Kidney (tissue), 14 donors: Measurements from ENCODE around the gene ZNF165. TPM values are rescaled to one million over a fixed set of nuclear protein-coding genes. Genes with fewer than 3 reads are reported as not detected.
"Not testable (repeated sequence)": the region's sequence is repeated elsewhere in the genome, so short reads cannot be mapped to it uniquely, and the experiment has no call there.

Experiments used
- DNase-seq, 5 donors: peaks; one replicate each; pipeline ENCODE4 v3.0.0-alpha.2; 2013 to 2020
- FAIRE-seq: peaks from 2 replicates; lab custom pipeline; 2012; peaks lifted over from hg19 to GRCh38; lab: Jason Lieb, UNC
- H3K27ac ChIP-seq, 2 donors: one replicate each; pipeline ENCODE4 v1.7.0; 2013; ENCODE audit warnings: low read depth in 2 of 2, low read length in 2 of 2, inconsistent platforms in 1 of 2
- H3K27me3 ChIP-seq: one replicate; pipeline ENCODE4 v1.7.1; 2013; ENCODE audit warnings: low read length, inconsistent platforms; ENCODE audit not compliant: control insufficient read depth, insufficient read depth
- H3K36me3 ChIP-seq, 3 donors: one replicate each; pipeline versions ENCODE4 v1.7.0 to v1.7.1; 2013; ENCODE audit warnings: low read length in 3 of 3, control low read depth in 1 of 3, inconsistent platforms in 1 of 3; ENCODE audit not compliant: insufficient read depth in 3 of 3, control insufficient read depth in 2 of 3
- H3K4me1 ChIP-seq, 3 donors: one replicate each; pipeline versions ENCODE4 v1.7.0 to v1.7.1; 2013; ENCODE audit warnings: low read length in 3 of 3, inconsistent platforms in 1 of 3, low read depth in 1 of 3; ENCODE audit not compliant: control insufficient read depth in 2 of 3, insufficient read depth in 2 of 3
- H3K4me3 ChIP-seq, 3 donors: one replicate each; pipeline versions ENCODE4 v1.7.0 to v1.8.1; 2013; ENCODE audit warnings: low read length in 3 of 3, control low read depth in 1 of 3, inconsistent platforms in 1 of 3
- H3K9ac ChIP-seq, 3 donors: one replicate each; pipeline versions ENCODE4 v1.7.0 to v1.7.1; 2013; ENCODE audit warnings: low read length in 3 of 3, control low read depth in 1 of 3, inconsistent platforms in 1 of 3
- H3K9me3 ChIP-seq, 3 donors: one replicate each; pipeline versions ENCODE4 v1.7.0 to v1.7.1; 2013; ENCODE audit warnings: low read length in 3 of 3, control low read depth in 1 of 3, inconsistent platforms in 1 of 3; ENCODE audit not compliant: control insufficient read depth in 2 of 3, insufficient read depth in 1 of 3
- CTCF ChIP-seq: IDR thresholded peaks from 3 replicates; pipeline ENCODE4 v1.5.1; 2012; ENCODE audit warnings: mild to moderate bottlenecking, moderate library complexity, borderline replicate concordance; ENCODE audit not compliant: insufficient read depth; ENCODE audit errors: extremely low read depth
- intact Hi-C: fragments of 100-400 bp; cut with DNase I; formaldehyde crosslinking; loops from one replicate; pipeline ENCODE4 v1.11.1; 2022
- polyA plus RNA-seq: library from polyadenylated mRNA; stranded (reverse); fragments of 350-450 nt; fragmentation: Illumina TruSeq; extraction: RNeasy Lipid Tissue Mini Kit (QIAGEN cat#74804); gene quantifications from one replicate; pipeline ENCODE4 v1.2.3, GENCODE V29; 2014; ENCODE audit warnings: low read depth, low replicate concordance; ENCODE audit not compliant: insufficient read depth
- total RNA-seq: library from RNA; stranded (reverse); fragmentation: NEBNext Ultra II Directional; extraction: Animal tissue kit (Norgen Biotek cat#: 25700); gene quantifications from one replicate; pipeline ENCODE4 v1.2.1, GENCODE V29; 2021
- donor health status: control.
- donor health status: control.
- donor health status: control.
- donor health status: control.
- donor health status: control.
- donor health status: DM: yes; HTN: yes; CAD: no.
- donor health status: Normal renal cell carcinoma (clear cell type).

ZNF165 gene
- total and polyA plus RNA-seq, 2 donors from 2014 or later, result 3.0 to 3.6 TPM

GRCh38 chr6:28118217-28118616 lies 37.8 kb downstream of the ZNF165 start:
- intact Hi-C loops, result no loop called here
- no peak overlapping the region for H3K9ac ChIP-seq
- no peaks in the 10 kb centered on the region for H3K4me1 ChIP-seq
- H3K27me3 ChIP-seq, result no peaks in the 10 kb centered on the region
- FAIRE-seq, result no peak
- peaks cover 0 to 12% (median 9%) of the 10 kb centered on the region in 3 donors for H3K36me3 ChIP-seq
- H3K27ac ChIP-seq, result no peak overlapping the region
- no peak for DNase-seq
- no peaks in the 10 kb centered on the region for H3K9me3 ChIP-seq
- no peak overlapping the region for H3K4me3 ChIP-seq
- TF ChIP-seq CTCF, result no peak

DNA sequence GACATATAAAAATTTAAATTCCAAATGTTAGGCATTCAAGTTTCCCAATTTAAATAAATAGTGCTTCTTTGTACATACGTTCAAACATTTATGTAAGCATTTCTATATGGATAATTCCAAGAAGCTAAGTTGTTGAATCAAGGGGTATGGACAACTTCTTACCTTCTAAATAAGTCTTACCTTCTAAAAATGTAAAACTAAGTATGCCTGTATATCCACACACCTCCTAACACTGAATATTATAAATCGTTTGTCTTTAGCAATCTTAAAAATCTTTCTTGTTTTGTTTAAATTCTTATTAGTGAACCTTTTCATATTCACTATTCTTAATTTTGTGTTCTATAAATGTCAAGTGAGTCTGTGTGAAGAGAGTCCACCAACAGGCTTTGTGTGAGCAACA lies 41.5 kb downstream of the ZNF165 start:
- Histone ChIP-seq H3K9me3 (no peaks in the 10 kb centered on the region), H3K4me3 (no peak overlapping the region), H3K27me3 (no peaks in the 10 kb centered on the region), H3K36me3 (peaks cover 0 to 5% (median 3%) of the 10 kb centered on the region in 3 donors), H3K9ac (no peak overlapping the region), H3K4me1 (peaks cover 0 to 6% (median 5%) of the 10 kb centered on the region in 3 donors), H3K27ac (no peak overlapping the region)
- FAIRE-seq (no peak), DNase-seq (no peak)
- intact Hi-C loops, result no loop called here
- TF ChIP-seq CTCF, result no peak

DNA sequence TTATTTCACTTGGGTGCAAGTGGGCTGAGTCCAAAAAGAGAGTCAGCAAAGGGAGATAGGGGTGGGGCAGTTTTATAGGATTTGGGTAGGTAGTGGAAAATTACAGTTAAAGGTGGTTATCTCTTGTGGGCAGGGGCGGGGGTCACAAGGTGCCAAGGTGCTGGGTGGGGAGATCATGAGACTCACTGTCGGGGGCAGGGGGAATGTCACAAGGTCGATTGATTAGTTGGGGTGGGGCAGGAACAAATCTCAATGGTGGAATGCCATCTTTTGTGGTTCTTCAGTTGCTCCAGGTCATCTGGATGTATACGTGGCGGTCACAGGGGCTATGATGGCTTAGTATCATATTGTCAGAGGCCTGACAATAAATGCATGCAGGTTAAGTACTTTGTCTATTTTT lies 41.9 kb downstream of the ZNF165 start:
- H3K9me3 ChIP-seq, H3K4me1 ChIP-seq, H3K27ac ChIP-seq, H3K9ac ChIP-seq, FAIRE-seq, intact Hi-C loops, H3K36me3 ChIP-seq, H3K27me3 ChIP-seq, DNase-seq, H3K4me3 ChIP-seq: not testable (repeated sequence)

DNA sequence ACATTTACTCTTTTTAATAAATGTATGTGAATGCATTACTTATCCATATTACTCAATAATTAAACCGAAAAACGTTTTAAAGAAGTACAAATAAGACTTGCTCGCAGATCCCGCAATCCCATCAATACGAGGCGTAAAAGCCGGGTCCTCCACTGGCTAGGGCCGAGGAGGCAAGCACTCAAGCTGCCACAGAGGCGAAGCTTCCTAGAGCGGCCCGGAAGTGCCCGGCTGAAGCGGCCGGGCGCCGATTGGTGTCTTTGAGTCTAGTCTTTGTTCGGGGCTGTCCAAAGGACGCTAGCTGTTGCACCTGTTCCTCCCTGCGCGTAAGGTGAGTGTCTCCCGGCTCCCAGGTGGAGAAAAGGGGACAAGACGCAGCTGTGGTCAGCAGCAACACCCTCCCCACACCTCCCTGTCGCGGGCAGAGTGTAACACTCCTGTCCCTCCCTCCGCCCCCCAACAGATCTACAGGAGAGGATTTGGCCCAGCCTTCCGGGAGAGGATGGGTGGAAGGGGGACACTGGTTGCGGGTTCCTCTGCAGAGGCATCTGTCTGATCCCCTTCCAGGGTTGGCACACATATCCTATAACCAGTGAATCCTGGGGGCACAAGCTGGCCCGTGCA lies 44.1 kb downstream of the ZNF165 start, which contains the start of gene ZSCAN16:
Gene ZSCAN16 (plus strand): TSS at position 260 of the 621 bp plus-strand sequence. CDS start 835 bp downstream, outside the sequence.
- no peak for FAIRE-seq
- Histone ChIP-seq H3K9ac (peak within 1 kb of the TSS; percentile 76 to 91 (median 82)), H3K9me3 (no peaks in the 10 kb centered on the region), H3K36me3 (peaks cover 3 to 20% (median 9%) of the 10 kb centered on the region in 3 donors), H3K27me3 (no peaks in the 10 kb centered on the region), H3K4me3 (peak within 1 kb of the TSS; percentile 87 to 95 (median 92)), H3K4me1 (peaks cover 0 to 6% (median 5%) of the 10 kb centered on the region in 3 donors), H3K27ac (peak within 1 kb of the TSS; percentile 57 to 76)
- no peak for TF ChIP-seq CTCF
- intact Hi-C loops, result no loop called here
- DNase-seq, result peak; percentile 84 to 95 (median 92)
